KOPT-K1 (cell line): Measurements from ENCODE around the gene HECTD4.

Source experiments
- H3K27ac ChIP-seq: fragments of 200-600 bp; sonication (generic); 2 replicates; pipeline ENCODE4 v1.5.1; 2016; ENCODE audit warnings: antibody characterized with exemption, mild to moderate bottlenecking, low read depth, low read length; ENCODE audit not compliant: poor library complexity, severe bottlenecking
- H3K36me3 ChIP-seq: fragments of 200-600 bp; sonication (generic); 2 replicates; pipeline ENCODE4 v1.5.1; 2017; ENCODE audit warnings: antibody characterized with exemption, mild to moderate bottlenecking, low read length, moderate library complexity; ENCODE audit not compliant: insufficient read depth
- H3K9me3 ChIP-seq: fragments of 200-600 bp; sonication (generic); 2 replicates; pipeline ENCODE4 v1.5.1; 2017; ENCODE audit warnings: antibody characterized with exemption, low read length, mild to moderate bottlenecking; ENCODE audit not compliant: insufficient read depth, poor library complexity, severe bottlenecking

HECTD4 gene

DNA sequence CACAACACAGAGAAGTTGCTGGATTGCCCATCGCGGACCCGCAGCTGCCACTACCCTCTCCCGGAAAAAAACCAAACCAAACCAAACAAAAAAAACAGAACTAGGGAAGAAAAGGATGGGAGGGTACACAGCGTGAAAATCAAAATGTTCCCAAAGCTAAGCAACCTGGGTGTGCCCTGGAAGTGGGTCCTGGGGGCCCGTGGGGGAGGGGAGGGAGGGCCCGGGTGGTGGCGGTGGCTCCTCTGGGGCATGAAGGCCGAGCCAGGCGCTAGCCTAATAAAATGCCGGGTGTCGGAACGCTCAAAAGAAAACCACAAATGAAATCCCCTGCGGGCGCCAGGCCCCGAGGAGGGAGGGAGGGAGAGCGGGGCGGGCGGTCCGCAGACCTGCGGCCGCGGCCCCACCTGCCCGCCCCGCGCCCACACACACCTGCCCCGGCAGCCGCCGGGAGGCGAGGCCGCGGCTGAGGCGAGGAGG is 787 bp downstream of the HECTD4 start:
- Histone ChIP-seq H3K36me3 (no peaks in the 10 kb centered on the region), H3K27ac (peak overlapping the region; percentile 76), H3K9me3 (no peaks in the 10 kb centered on the region)

DNA sequence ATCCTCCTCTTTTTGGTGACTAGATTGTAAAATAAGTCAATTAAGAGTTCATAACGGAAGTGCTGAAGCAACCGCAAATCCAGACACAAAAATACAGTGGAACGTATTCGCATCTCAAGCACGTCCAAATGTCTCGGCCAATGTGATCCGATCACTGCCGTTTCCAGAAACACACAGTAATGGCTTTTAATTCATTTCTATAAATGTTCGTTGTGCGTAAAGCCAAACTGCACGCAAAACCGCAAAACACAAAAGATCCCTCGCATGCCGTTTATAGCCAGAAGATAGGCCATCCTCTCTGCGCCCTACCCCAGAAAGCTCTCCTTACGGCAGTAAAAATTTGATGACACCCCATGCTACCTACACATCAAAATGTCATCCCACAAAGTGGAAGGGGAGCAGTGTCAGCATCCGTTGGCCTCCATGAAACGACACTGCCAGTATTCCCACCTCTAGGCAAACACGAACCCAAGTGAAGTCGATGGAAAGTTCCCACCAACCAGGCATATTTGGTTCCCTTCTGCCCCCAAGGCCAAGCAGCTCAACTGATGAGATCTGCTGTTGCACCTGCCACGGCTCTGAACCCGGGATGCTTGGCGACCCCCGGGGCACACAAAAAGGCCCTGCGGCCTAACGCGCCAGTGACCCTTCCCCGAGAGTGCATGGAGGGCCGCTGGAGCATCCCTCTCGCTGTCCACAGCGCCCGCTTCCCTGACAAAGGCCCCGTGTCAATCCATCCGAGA is 1.4 kb downstream of the HECTD4 start:
- H3K36me3 ChIP-seq = no peaks in the 10 kb centered on the region
- H3K9me3 ChIP-seq = no peaks in the 10 kb centered on the region
- peak overlapping the region; percentile 76 for H3K27ac ChIP-seq

DNA sequence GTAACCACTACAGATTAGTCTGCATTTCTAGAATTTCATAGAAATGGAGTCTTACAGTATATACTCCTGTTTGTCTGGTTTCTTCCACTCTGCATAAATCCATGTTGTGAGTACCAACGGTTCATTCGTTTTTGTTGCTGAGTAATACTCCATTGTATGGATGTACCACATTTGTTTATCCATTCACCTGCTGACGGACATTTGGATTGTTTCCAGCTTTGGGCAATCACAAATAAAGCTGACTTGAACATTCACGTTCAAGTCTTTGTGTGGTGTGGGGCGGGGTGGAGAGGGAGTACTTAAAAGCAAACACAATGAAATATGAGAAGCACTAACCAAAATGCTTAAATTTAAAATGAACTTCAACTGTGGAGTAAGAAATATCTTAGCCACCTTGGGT is 7.1 kb downstream of the HECTD4 start:
- H3K9me3 ChIP-seq = no peaks in the 10 kb centered on the region
- 0 out of 2 replicates have a peak, but pooled peaks cover 6% of the 10 kb centered on the region for H3K36me3 ChIP-seq
- H3K27ac ChIP-seq = no peak overlapping the region

DNA sequence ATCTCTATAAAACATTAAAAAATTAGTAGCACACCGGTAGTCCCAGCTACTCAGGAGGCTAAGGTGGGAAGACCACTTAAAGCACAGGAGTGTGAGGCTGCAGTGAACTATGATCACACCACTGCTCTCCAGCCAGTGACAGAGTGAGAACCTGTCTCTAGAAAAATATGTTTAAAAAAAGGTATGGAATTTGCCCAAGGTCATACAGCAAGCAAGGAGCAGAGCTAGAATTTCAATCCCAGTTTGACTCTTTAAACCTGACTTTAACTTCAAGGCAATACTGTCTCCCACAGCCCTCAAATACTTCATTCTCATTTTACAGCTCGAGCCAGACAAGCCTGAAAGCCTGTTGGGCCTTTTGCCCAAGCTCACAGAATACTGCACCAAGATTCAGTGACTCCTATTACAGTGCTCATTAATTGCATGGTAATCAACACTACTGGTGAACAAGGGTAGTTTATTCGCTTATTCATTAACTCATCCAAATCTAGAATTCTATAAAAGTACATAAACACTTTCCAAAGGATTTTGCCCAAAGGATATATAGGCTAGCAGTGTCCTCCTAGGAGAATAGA is 8.0 kb downstream of the HECTD4 start:
- no peaks in the 10 kb centered on the region for H3K9me3 ChIP-seq
- no peak overlapping the region for H3K27ac ChIP-seq
- 0 out of 2 replicates have a peak, but pooled peaks cover 6% of the 10 kb centered on the region for H3K36me3 ChIP-seq

DNA sequence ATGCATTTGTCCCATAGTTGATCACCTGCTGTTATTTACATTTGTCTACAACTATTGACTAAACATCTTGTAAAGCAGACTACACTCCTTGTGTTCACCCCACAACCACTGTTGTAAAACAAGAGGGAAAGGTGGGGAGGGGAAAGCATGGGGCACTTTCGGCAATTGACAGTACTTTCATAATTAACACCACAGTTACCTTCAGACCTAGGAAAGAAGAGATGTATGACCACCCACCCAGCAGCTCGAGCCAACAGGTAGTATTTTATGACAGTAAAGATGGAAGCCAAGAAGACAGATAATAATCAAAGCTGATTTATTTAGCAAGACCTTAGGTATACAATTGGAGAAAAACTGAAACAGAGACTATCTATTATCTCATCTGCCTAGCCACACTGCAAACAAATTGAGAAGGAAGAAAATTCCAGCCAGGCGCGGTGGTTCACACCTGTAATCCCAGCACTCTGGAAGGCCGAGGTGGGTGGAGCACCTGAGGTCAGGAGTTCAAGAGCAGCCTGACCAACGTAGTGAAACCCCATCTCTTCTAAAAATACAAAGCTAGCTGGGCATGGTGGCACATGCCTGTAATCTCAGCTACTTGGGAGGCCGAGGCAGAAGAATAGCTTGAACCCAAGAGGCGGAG is 11.2 kb downstream of the HECTD4 start:
- H3K36me3 ChIP-seq = 0 out of 2 replicates have a peak, but pooled peaks cover 6% of the 10 kb centered on the region
- H3K9me3 ChIP-seq = no peaks in the 10 kb centered on the region
- no peak overlapping the region for H3K27ac ChIP-seq

DNA sequence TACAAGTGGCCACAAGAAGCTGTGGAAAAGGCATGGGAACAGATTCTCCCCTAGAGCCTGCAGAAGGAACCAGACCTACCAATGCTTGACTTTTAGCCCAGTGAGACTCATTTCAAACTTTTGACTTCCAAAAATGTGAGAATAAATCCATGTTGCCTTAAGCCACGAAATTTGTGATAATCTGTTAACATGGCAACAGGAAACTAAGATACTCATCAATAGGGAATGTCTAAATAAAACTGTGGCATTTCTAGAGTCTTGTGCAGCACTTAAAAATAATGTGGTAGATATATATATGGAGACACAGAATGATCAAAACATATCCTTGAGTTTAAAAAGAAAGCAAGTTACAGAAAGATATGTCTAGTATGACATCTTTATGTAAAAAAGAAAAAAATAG is 12.0 kb downstream of the HECTD4 start:
- H3K9me3 ChIP-seq = no peaks in the 10 kb centered on the region

DNA sequence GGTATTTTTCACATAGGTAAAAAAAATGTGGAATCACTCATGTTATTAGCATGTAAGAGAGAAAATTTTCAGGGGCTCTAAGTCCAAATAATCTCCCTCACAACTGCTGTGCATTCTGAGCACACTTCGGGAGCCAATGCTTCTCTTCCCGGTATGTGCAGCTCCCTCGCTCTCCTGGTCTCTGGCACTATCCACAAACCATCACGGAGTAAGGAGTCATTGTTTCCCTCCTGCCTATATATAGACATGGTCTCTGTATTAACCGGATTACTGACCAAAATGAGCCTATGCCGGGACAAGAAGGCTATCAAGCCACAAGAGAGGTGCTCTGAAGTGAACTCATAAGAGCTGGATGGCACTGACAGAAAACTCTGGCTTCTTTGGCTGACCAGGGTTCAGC is 13.4 kb downstream of the HECTD4 start:
- H3K36me3 ChIP-seq = no peaks in the 10 kb centered on the region
- no peak overlapping the region for H3K27ac ChIP-seq
- H3K9me3 ChIP-seq = no peaks in the 10 kb centered on the region

More for the DNA sequence above, 12.0 kb downstream of the HECTD4 start:
- H3K36me3 ChIP-seq = 0 out of 2 replicates have a peak, but pooled peaks cover 4% of the 10 kb centered on the region
- H3K27ac ChIP-seq = no peak overlapping the region

DNA sequence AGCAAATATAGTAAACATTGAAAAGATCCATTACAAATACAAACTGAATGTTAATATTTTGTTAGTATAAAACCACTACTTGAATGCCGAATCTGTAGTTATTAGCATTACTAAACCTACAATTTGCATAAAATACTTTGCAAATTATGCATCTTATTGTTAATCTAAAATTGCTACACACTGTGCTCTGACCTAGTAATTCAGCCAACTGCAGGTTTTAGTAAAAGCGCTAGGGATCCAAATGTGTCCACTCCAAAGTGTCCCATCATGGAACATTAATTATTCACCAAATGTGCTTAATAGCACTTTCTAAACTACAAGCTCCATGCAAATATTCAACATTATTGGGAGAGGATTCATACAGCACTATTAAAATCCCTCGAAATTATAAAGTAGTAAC is 14.3 kb downstream of the HECTD4 start:
- no peak overlapping the region for H3K27ac ChIP-seq
- H3K9me3 ChIP-seq = no peaks in the 10 kb centered on the region

DNA sequence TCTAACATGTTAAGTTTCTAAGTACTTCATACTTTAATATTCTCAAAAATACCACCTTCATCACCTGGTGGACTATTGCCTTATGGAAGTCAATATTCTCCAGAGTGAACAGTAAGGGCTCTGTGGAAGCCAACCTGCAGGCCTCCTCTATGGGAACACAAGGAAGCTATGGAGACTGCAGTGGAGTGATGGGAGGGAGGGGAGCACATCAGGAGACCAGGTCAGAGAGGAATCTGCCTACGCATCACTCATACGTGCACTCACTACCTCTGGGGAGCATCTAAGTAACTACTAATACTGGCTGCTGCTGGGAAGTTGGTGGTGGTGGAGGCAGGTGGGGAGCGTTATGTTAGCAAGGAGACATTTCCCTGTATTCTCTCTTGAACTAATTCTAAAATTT is 19.9 kb downstream of the HECTD4 start:
- Histone ChIP-seq H3K9me3 (no peaks in the 10 kb centered on the region), H3K27ac (no peak overlapping the region), H3K36me3 (no peaks in the 10 kb centered on the region)

More for the DNA sequence above, 14.3 kb downstream of the HECTD4 start:
- H3K36me3 ChIP-seq = no peaks in the 10 kb centered on the region

DNA sequence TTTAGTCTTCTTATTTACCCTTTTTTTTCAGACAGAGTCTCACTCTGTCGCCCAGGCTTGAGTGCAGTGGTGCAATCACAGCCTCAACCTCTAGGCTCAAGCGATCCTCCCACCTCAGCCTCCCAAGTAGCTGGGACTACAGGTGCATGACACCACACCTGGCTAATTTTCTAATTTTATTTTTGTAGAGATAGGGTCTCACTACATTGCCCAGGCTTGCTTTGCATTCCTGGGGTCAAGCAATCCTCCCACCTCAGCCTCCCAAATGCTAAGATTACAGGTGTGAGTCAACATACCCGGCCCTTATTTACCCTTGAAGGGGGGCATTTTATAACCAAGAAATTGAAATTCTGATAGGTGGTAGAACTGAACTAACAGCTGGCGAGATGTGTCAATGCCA is 21.0 kb downstream of the HECTD4 start:
- H3K36me3 ChIP-seq = no peaks in the 10 kb centered on the region
- H3K27ac ChIP-seq = no peak overlapping the region
- no peaks in the 10 kb centered on the region for H3K9me3 ChIP-seq

DNA sequence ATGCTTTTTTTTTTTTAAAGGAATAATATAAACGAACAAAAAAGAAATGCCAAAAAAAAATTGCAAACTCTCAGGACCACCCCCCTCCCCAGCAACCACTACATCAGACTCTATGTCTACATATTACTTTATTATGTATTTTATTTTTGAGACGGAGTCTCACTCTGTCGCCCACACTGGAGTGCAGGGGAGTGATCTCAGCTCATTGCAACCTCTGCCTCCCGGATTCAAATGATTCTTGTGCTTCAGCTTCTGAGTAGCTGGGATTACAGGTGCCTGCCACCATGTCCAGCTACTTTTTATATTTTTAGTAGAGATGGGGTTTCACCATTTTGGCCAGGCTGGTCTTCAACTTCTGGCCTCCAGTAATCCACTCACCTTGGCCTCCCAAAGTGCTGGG is 22.9 kb downstream of the HECTD4 start:
- Histone ChIP-seq H3K27ac (no peak overlapping the region), H3K9me3 (no peaks in the 10 kb centered on the region), H3K36me3 (no peaks in the 10 kb centered on the region)

DNA sequence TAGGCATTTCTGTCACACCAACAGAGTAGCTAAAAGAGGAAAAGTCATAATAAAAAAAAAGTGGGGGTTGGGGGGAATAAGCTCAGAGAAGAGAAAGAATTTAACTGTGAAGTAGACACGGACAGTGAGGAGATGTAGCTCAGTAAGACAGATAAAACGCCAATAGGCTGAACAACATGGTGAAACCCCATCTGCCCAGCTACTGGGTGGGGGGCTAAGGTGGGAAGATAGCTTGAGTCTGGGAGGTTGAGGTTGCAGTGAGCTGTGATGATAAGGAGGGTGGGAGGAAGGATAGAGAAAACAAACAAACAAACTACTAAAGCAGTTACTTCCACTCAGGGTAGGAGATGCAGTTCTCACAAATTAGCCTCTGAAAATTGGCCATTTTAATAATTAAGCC is 25.0 kb downstream of the HECTD4 start:
- no peaks in the 10 kb centered on the region for H3K9me3 ChIP-seq
- no peaks in the 10 kb centered on the region for H3K36me3 ChIP-seq
- H3K27ac ChIP-seq = no peak overlapping the region

DNA sequence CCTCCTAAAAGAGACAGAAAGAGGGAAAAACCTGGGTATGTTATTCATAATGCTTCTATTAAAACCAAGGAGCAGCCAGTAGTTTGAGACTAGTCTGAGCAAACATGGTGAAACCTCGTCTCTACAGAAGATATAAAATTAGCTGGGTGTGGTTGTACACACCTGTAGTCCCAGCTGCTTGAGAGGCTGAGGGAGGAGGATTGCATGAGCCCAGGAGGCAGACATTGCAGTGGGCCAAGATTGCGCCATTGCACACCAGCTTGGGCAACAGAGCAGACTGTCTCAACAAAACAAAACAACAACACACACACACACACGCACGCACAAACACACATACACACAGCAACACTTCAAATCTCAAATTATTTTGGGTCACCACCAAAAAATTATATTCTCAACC is 27.8 kb downstream of the HECTD4 start:
- H3K36me3 ChIP-seq = no peaks in the 10 kb centered on the region
- H3K9me3 ChIP-seq = no peaks in the 10 kb centered on the region
- H3K27ac ChIP-seq = no peak overlapping the region

DNA sequence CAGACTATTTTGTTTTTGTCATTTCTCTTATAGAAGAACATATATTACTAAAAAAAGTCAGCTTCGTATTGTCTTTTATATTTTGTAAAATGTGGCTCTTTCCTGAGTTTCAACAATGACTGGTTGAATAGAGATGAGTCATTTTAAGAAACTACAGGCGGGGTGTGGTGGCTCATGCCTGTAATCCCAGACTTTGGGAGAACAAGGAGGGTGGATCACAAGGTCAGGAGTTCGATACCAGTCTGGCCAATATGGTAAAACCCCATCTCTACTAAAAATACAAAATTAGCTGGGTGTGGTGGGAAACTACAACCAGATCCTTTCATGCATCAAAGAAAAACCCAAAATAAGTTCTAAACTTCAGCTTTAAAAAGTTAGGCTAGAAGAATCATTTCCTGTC is 28.8 kb downstream of the HECTD4 start:
- no peaks in the 10 kb centered on the region for H3K9me3 ChIP-seq
- H3K27ac ChIP-seq = no peak overlapping the region
- H3K36me3 ChIP-seq = no peaks in the 10 kb centered on the region

DNA sequence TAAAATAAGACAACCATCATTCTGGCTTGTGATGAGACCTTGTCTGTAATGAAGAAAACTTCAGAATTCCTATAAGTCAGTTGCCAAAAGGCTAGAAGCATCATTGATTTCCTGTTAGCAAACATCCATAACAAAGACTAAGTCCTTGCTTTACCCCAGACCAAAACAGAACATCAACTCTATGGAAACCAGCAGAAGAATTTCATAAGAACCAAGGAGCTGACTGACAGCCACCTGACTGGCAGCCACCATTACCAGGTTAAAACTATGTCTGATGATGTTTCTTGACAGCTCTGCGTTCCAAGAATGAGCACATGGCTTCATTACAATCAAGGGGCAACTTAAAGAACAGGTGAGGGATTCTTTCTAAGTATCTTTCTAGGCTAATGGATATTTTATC is 29.3 kb downstream of the HECTD4 start:
- Histone ChIP-seq H3K27ac (no peak overlapping the region), H3K9me3 (no peaks in the 10 kb centered on the region), H3K36me3 (no peaks in the 10 kb centered on the region)
